ENCODE results near the gene SH2D1B.

GRCh38 chr1:162422662-162423375 lies 10.9 kb upstream of the SH2D1B start:
- no peak for TF ChIP-seq EP300 (IDR thresholded peaks at IDR 0.05)
- TF ChIP-seq CTCF (IDR thresholded peaks at IDR 0.05) = no peak
- no peak for TF ChIP-seq POLR2A (IDR thresholded peaks at IDR 0.05)

Measured in tibial nerve (tissue), 4 donors.